PFSK-1 (cell line): ENCODE data around the gene CNTN4.

ENCODE experiments used
- FOXP2 ChIP-seq: optimal IDR thresholded peaks from 2 replicates; pipeline ENCODE3; 2011; ENCODE audit warnings: borderline replicate concordance, control low read depth, inconsistent platforms; ENCODE audit not compliant: insufficient read depth; ENCODE audit errors: extremely low read length, extremely low read depth
- POLR2AphosphoS5 ChIP-seq: IDR thresholded peaks from 2 replicates; pipeline ENCODE4 v1.6.1; 2012; ENCODE audit warnings: low read depth, mild to moderate bottlenecking, control low read depth, low read length, moderate library complexity
- SIN3A ChIP-seq: IDR thresholded peaks from 2 replicates; pipeline ENCODE4 v1.6.1; 2012; ENCODE audit warnings: mild to moderate bottlenecking, low read length, moderate library complexity, borderline replicate concordance; ENCODE audit not compliant: insufficient read depth
- TAF1 ChIP-seq: IDR thresholded peaks from 2 replicates; pipeline ENCODE4 v1.6.1; 2012; ENCODE audit warnings: low read length, control low read depth, borderline replicate concordance; ENCODE audit not compliant: insufficient read depth
- TF ChIP-seq, protein P1 (sequence below), 2 experiments: IDR thresholded peaks; 2 replicates each; pipeline versions ENCODE4 v1.6.1 to v1.8.0; 2011 to 2012; ENCODE audit warnings: low read depth in 2 of 2, low read length in 2 of 2, control low read depth in 1 of 2, inconsistent platforms in 1 of 2, mild to moderate bottlenecking in 1 of 2, moderate library complexity in 1 of 2; ENCODE audit not compliant: insufficient read depth in 1 of 2

DNA sequence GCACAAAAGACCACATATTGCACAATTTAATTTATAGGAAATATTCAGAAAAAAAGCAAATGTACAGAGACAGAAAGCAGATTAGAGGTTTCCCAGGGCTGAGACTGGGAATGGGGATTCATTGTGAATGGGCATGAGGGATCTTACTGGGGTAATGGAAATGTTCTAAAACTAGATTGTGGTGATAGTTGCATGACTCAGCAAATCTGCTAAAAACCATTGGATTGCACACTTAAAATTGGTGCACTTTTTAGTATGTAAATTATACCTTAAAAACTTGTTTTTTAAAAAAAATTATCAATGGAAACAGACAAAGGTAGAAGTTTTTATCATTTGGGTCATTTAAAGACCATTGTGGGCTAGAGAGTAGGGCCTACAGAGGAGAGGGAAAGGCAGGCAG lies 780.9 kb downstream of the CNTN4 start:
- TF ChIP-seq POLR2AphosphoS5 (no peak), TAF1 (no peak), FOXP2 (no peak), SIN3A (no peak)
- TF ChIP-seq, protein P1, sequence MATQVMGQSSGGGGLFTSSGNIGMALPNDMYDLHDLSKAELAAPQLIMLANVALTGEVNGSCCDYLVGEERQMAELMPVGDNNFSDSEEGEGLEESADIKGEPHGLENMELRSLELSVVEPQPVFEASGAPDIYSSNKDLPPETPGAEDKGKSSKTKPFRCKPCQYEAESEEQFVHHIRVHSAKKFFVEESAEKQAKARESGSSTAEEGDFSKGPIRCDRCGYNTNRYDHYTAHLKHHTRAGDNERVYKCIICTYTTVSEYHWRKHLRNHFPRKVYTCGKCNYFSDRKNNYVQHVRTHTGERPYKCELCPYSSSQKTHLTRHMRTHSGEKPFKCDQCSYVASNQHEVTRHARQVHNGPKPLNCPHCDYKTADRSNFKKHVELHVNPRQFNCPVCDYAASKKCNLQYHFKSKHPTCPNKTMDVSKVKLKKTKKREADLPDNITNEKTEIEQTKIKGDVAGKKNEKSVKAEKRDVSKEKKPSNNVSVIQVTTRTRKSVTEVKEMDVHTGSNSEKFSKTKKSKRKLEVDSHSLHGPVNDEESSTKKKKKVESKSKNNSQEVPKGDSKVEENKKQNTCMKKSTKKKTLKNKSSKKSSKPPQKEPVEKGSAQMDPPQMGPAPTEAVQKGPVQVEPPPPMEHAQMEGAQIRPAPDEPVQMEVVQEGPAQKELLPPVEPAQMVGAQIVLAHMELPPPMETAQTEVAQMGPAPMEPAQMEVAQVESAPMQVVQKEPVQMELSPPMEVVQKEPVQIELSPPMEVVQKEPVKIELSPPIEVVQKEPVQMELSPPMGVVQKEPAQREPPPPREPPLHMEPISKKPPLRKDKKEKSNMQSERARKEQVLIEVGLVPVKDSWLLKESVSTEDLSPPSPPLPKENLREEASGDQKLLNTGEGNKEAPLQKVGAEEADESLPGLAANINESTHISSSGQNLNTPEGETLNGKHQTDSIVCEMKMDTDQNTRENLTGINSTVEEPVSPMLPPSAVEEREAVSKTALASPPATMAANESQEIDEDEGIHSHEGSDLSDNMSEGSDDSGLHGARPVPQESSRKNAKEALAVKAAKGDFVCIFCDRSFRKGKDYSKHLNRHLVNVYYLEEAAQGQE (IDR thresholded peaks at IDR 0.05; ENCODE audit: insufficient read depth in 1 of 2, low read depth in 2 of 2, low read length in 2 of 2): no peak
